ENCODE measurements around the gene KLF15.

KLF15 gene

DNA sequence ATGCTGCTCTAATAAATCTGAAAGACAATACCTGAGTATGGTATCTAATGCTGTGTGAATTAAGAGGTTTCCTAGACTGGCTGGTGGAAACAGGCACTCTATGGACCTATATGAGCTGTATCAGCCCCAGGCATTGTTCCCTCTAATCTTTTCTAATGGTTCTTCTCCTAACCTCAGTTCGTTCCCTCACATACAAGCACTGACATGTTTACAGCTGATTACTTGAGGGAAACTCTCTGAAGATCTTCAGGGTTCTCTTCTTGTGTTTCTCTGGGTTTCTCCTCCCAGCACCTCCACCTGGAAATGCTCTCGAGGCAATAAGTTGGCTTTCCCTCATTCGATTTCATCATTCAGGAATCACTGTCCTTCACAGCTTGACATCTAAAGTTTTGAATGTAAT, 52.9 kb downstream of the KLF15 start:
- DNase-seq: no peak

DNA sequence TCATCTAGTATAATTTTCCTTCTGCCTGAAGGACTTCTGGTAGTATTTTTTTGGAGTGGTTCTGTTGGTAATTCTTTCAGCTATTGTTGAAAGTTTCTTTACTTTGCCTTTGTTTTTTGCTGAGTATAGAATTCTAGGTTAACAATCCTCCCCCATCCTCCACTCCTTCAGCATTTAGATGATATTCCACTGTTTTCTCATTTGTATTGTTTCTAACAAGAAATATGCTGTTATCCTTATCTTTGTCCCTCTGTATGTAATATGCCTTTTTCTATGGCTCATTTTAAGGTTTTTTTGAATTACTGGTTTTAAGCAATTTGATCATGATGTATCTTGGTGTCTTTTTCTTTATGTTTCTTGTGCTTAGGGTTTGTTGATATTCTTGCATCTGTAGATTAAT, 53.9 kb downstream of the KLF15 start:
- no peak for DNase-seq

DNA sequence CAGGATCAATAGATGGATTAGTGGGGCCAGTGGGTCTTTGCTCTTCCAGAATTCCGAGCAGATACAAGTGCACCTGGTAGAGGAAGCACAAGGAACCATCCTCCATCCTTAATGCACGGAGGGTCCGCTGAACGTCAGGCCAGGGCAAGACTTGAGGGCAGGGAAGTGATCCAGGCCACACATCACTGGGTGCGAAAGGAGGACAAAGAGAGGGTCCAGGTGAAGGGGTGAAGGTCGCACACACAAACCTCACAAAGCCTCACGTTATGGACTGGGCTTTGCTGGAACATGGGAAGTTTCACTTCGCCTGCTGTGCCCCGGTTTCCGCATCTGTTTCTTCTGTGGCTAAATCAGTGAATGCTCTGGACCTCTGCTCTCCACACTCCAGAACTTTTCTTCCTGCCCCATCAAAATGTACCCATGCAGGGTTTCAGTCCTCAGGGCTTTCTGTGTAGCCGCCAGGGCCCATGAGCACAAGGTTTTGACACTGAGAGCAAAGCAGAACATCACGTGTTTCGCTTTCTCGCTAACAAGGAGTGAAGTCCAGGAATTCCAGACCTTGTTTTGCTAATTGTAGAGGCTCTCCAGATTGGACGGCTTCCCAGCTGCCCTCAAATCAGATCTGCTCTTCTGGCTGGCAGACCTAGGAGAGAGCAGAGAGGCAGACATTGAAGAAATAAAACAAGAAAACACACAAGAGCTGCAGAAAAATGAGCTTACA, 56.3 kb downstream of the KLF15 start:
- no peak for DNase-seq

DNA sequence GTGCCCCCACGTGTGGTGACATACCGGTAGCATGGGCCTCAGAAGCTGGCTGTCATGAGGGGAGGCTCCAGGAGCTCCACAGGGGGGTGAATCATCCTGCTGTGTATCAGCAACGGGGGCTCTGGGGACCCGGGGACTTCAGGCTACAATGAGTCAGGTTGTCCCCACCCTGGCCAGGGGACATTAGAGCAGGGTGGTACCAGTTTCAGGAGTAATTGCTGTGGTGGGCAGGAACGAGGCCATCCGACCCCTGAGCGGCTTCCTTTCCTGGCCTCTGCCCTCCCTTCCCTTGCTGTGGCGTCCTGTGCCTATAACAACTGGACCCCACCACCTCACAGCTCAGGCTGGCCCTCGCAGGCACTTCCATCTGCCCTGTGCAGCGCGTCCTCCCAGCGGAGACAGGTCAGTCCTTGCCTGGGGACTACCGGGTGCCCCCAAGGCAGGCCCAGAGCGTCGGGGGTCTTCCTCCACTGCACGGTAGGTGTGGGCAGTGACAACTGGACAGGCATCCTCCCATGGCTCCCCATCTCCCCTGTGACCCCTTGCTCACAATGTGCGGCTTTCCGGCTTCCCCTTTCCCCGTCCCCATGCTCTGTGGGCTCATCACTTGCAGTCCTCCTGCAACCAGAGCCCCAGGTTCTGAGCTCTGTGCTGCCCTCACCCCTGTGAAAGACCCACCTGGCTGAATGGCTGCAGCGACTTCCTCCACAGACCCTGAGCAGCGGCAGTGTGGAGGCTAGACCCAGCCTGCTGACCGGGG, 57.0 kb downstream of the KLF15 start:
- no peak for DNase-seq

DNA sequence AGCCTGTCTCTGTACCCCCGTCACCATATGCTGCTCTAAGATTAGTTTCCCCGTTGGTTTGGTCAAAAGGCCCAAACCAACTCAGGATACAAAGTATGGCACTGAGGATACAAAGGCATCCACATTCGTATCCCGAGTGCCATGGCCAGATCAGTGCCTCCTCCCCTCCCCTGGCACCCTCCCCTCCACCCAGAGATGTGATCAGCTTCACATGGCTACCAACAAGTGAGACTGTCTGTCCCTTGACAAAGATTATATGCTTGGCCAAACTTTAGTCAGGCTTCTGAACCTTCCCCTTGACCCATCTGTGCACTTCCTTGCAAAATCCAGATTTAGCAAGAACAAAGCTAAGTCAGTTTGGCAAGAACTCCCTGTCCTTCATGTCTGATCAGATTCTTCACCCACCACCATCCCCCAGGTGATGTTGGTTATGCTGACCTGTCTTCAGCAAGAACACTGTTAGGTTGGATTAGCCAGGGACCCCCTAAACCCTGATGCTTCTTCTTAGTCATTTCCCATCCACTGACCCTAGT, 61.7 kb downstream of the KLF15 start:
- DNase-seq: no peak

DNA sequence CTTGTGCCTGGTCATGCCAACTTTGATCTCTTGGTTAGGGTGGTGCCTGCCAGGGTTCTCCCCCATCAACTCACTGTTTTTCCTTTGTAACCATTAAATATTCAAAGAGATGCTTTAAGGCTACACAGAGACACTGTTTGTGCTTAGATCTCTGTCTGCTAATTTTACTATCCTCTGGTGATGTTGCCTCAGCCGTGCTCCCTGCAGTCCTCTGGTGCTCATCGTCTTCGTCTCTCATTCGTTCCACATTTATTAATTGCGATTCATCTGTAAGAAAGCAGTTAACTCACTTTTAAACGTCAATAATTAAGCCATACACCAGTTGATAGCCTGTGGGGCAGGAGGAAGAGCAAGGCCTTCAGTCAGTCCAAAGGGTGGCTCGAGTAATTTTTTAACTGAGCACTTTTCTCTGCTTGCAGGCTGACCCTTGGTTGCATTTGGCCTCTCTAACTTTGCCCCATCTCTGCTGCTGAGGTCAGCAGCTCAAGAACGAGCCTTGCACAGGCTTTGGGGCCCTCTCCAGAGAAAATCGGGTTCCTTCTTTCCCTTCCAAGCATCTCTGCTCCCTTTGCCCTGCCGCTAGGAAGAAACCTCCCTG, 62.9 kb downstream of the KLF15 start:
- no peak for DNase-seq

DNA sequence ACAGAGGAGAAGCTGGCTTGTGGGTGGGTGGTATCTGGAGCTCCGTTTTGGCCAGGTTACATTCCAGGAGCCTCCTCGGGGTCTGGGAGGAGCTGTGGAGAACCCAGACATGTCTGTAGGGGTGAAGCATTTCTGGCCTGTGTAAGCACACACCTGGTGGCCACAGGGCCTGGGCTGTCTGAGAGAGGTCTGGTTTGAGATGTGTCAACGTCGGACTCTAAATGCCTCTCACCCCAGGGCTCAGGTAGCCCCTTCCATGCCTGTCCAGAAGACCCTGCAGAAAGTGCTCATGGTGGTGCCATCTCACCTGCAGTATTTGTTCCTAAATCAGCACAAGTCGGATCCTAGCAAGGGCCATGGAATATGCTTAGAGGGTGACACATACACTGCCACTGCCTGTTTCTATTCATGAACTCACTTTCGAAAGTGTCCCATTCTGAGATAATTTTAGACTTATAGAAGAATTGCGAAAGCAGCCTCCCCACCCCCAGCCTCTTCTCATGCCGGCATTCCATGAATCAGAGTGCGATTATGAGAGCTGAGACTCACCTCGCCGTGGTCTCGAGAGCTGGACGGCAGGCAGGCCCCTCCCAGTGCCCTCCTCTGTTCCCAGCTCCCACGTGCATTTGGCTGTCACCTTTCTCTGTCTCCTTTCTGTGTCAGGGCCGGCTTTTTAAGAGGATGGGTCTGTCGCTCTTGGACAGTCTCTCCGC, 63.7 kb downstream of the KLF15 start:
- no peak for DNase-seq

All from NCI-H226 (cell line).